ENCODE measurements around the gene KRT78. TPM values are rescaled to one million over a fixed set of nuclear protein-coding genes. Genes with fewer than 3 reads are reported as not detected.

KRT78 gene
- total and polyA plus RNA-seq, 2 donors (not counting 1 experiment from before 2014, with no cell fraction given) = not detected

DNA sequence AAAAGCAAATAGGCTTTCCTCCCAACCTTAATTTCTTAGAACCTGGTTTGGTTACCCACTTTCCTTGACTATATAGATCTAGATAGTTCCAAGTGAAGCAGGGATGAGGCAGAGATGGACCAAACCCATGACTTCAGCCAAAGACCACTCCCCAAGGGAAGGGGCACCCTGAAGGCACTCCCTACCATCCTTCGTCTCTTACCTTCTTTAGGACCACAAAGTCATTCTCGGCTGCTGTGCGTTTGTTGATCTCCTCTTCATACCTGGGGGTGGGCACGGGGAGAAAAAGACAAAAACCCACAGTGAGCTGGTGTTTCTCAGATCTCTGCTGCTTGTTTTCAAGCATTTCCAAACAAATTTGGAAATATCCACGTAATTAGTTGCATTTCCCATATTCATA is 38.2 kb downstream of the KRT78 start:
- no peaks in the 10 kb centered on the region for H3K79me2 ChIP-seq (ENCODE audit: control insufficient read depth, insufficient read depth, low read length)
- 67% methylated on average over 3 of the region's 5 CpGs for WGBS (ENCODE audit: insufficient coverage)
- no peaks in the 10 kb centered on the region for H4K20me1 ChIP-seq (ENCODE audit: control insufficient read depth, insufficient read depth, low read length, poor library complexity, severe bottlenecking)
- no peaks in the 10 kb centered on the region for H3K9me3 ChIP-seq (ENCODE audit: control extremely low read depth in 1 of 3, control insufficient read depth in 2 of 3, insufficient read depth in 1 of 3, low read length in 2 of 3)
- CTCF ChIA-PET = no interaction called here
- TF ChIP-seq, protein P1, sequence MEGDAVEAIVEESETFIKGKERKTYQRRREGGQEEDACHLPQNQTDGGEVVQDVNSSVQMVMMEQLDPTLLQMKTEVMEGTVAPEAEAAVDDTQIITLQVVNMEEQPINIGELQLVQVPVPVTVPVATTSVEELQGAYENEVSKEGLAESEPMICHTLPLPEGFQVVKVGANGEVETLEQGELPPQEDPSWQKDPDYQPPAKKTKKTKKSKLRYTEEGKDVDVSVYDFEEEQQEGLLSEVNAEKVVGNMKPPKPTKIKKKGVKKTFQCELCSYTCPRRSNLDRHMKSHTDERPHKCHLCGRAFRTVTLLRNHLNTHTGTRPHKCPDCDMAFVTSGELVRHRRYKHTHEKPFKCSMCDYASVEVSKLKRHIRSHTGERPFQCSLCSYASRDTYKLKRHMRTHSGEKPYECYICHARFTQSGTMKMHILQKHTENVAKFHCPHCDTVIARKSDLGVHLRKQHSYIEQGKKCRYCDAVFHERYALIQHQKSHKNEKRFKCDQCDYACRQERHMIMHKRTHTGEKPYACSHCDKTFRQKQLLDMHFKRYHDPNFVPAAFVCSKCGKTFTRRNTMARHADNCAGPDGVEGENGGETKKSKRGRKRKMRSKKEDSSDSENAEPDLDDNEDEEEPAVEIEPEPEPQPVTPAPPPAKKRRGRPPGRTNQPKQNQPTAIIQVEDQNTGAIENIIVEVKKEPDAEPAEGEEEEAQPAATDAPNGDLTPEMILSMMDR (IDR thresholded peaks at IDR 0.05) = no peak
- no peak for TF ChIP-seq EZH2 (IDR thresholded peaks at IDR 0.05; ENCODE audit: borderline replicate concordance, insufficient read depth, low read depth, low read length, poor library complexity, severe bottlenecking)
- DNase-seq (no peak), ATAC-seq (ENCODE audit: low read depth) (no peak)
- no peak overlapping the region for H3K4me3 ChIP-seq (ENCODE audit: control extremely low read depth in 1 of 5, extremely low read depth in 1 of 5, insufficient read depth in 1 of 5, low read depth in 2 of 5, low read length in 4 of 5)
- H3K27ac ChIP-seq (ENCODE audit: low read length in 2 of 2) = no peak overlapping the region
- POLR2A ChIA-PET = no interaction called here
- H2AFZ ChIP-seq (ENCODE audit: insufficient read depth, low read depth, low read length, poor library complexity, severe bottlenecking) = no peak overlapping the region
- intact Hi-C loops (cut with micrococcal nuclease) = no loop called here
- no peaks in the 10 kb centered on the region for H3K9me3 Mint-ChIP-seq (ENCODE audit: insufficient read depth)
- H3K4me1 Mint-ChIP-seq = no peaks in the 10 kb centered on the region
- H3K36me3 ChIP-seq (replicated peaks in 1 of 2; ENCODE audit: control extremely low read depth in 1 of 2, control insufficient read depth in 1 of 2, extremely low read depth in 1 of 2, insufficient read depth in 2 of 2, low read length in 1 of 2) = no peaks in the 10 kb centered on the region
- no peak overlapping the region for H3K4me2 ChIP-seq (replicated peaks; ENCODE audit: low read depth, low read length, poor library complexity, severe bottlenecking)
- H3K9ac ChIP-seq (ENCODE audit: low read length) = no peak overlapping the region
- no peak overlapping the region for H3K27ac Mint-ChIP-seq
- H3K4me1 ChIP-seq (ENCODE audit: control insufficient read depth in 2 of 2, insufficient read depth in 2 of 2, low read length in 2 of 2) = no peaks in the 10 kb centered on the region
- no peaks in the 10 kb centered on the region for H3K27me3 ChIP-seq (replicated peaks in 1 of 4; ENCODE audit: control extremely low read depth in 1 of 4, control insufficient read depth in 3 of 4, insufficient read depth in 4 of 4, low read length in 3 of 4)
- no peak overlapping the region for H3K4me3 Mint-ChIP-seq
- peaks cover 21% of the 10 kb centered on the region for H3K27me3 Mint-ChIP-seq

DNA sequence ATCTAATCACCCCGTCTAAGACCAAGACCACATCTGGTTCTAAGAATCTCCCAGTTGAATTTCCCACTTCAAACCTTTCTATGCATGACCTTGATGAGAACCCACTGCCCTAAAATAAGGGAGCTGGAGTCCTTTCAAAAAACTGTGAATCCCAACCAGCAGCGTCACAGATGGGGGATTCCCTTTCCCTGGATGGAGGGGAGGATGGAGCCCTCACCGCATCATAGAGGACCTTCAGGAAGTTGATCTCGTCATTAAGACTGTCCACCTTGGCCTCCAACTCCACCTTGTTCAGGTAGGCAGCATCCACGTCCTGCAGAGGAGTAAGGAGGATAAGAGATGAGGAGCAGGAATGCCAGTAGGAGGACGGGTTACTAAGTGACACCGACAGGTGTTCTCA is 39.6 kb downstream of the KRT78 start:
- Histone ChIP-seq H2AFZ (ENCODE audit: insufficient read depth, low read depth, low read length, poor library complexity, severe bottlenecking) (no peak overlapping the region), H3K36me3 (replicated peaks in 1 of 2; ENCODE audit: control extremely low read depth in 1 of 2, control insufficient read depth in 1 of 2, extremely low read depth in 1 of 2, insufficient read depth in 2 of 2, low read length in 1 of 2) (no peaks in the 10 kb centered on the region), H3K4me3 (ENCODE audit: control extremely low read depth in 1 of 5, extremely low read depth in 1 of 5, insufficient read depth in 1 of 5, low read depth in 2 of 5, low read length in 4 of 5) (no peak overlapping the region), H3K9ac (ENCODE audit: low read length) (no peak overlapping the region), H3K4me1 (ENCODE audit: control insufficient read depth in 2 of 2, insufficient read depth in 2 of 2, low read length in 2 of 2) (no peaks in the 10 kb centered on the region), H3K9me3 (ENCODE audit: control extremely low read depth in 1 of 3, control insufficient read depth in 2 of 3, insufficient read depth in 1 of 3, low read length in 2 of 3) (no peaks in the 10 kb centered on the region), H3K79me2 (ENCODE audit: control insufficient read depth, insufficient read depth, low read length) (no peaks in the 10 kb centered on the region), H3K27ac (ENCODE audit: low read length in 2 of 2) (no peak overlapping the region), H3K27me3 (replicated peaks in 1 of 4; ENCODE audit: control extremely low read depth in 1 of 4, control insufficient read depth in 3 of 4, insufficient read depth in 4 of 4, low read length in 3 of 4) (no peaks in the 10 kb centered on the region), H4K20me1 (ENCODE audit: control insufficient read depth, insufficient read depth, low read length, poor library complexity, severe bottlenecking) (no peaks in the 10 kb centered on the region), H3K4me2 (replicated peaks; ENCODE audit: low read depth, low read length, poor library complexity, severe bottlenecking) (no peak overlapping the region)
- peaks cover 18% of the 10 kb centered on the region for H3K27me3 Mint-ChIP-seq
- no peak for ATAC-seq (ENCODE audit: low read depth)
- intact Hi-C loops (cut with micrococcal nuclease) = no loop called here
- CTCF ChIA-PET = no interaction called here
- H3K4me3 Mint-ChIP-seq = no peak overlapping the region
- H3K4me1 Mint-ChIP-seq = no peaks in the 10 kb centered on the region
- WGBS (ENCODE audit: insufficient coverage) = 83% methylated on average over 4 of the region's 7 CpGs
- TF ChIP-seq EZH2 (IDR thresholded peaks at IDR 0.05; ENCODE audit: borderline replicate concordance, insufficient read depth, low read depth, low read length, poor library complexity, severe bottlenecking) = no peak
- TF ChIP-seq, protein P1 (IDR thresholded peaks at IDR 0.05) = no peak
- POLR2A ChIA-PET = no interaction called here
- H3K9me3 Mint-ChIP-seq (ENCODE audit: insufficient read depth) = no peaks in the 10 kb centered on the region
- no peak overlapping the region for H3K27ac Mint-ChIP-seq
- no peak for DNase-seq
